H9 (cell line): ENCODE measurements around the gene ZGRF1. TPM values are rescaled to one million over a fixed set of nuclear protein-coding genes. Genes with fewer than 3 reads are reported as not detected.

Experiments used
- DNase-seq: peaks from one replicate; pipeline ENCODE4 v3.0.0-alpha.2; 2017
- H2AFZ ChIP-seq: one replicate; pipeline ENCODE4 v1.6.1; 2013; ENCODE audit warnings: mild to moderate bottlenecking, low read length, control low read depth, moderate library complexity
- H2AK5ac ChIP-seq: 2 replicates; pipeline ENCODE4 v1.6.1; 2013; ENCODE audit warnings: low read length, control low read depth, mixed read lengths; ENCODE audit not compliant: insufficient read length
- H2BK120ac ChIP-seq: one replicate; pipeline ENCODE4 v1.6.1; 2013; ENCODE audit warnings: low read depth, mild to moderate bottlenecking, low read length, control low read depth, inconsistent platforms; ENCODE audit not compliant: poor library complexity, severe bottlenecking
- H2BK12ac ChIP-seq: 2 replicates; pipeline ENCODE4 v1.6.1; 2013; ENCODE audit warnings: low read length, control low read depth, mixed read lengths, low read depth; ENCODE audit not compliant: insufficient read length
- H2BK15ac ChIP-seq: 2 replicates; pipeline ENCODE4 v1.6.1; 2013; ENCODE audit warnings: low read depth, low read length, control low read depth
- H2BK20ac ChIP-seq: one replicate; pipeline ENCODE4 v1.6.1; 2013; ENCODE audit warnings: low read depth, mild to moderate bottlenecking, low read length, control low read depth, inconsistent platforms; ENCODE audit not compliant: poor library complexity, severe bottlenecking
- H2BK5ac ChIP-seq: 2 replicates; pipeline ENCODE4 v1.6.1; 2013; ENCODE audit warnings: low read length, control low read depth, mixed read lengths; ENCODE audit not compliant: insufficient read length
- H3K14ac ChIP-seq: 2 replicates; pipeline ENCODE4 v1.6.1; 2013; ENCODE audit warnings: low read length, control low read depth; ENCODE audit not compliant: insufficient read depth
- H3K18ac ChIP-seq: 2 replicates; pipeline ENCODE4 v1.6.1; 2013; ENCODE audit warnings: low read depth, mild to moderate bottlenecking, mixed read lengths, low read length, control low read depth; ENCODE audit not compliant: insufficient read length
- H3K23ac ChIP-seq: 2 replicates; pipeline ENCODE4 v1.6.1; 2013; ENCODE audit warnings: low read length, control low read depth, mixed read lengths, low read depth; ENCODE audit not compliant: insufficient read length
- H3K23me2 ChIP-seq: 2 replicates; pipeline ENCODE4 v1.6.1; 2013; ENCODE audit warnings: low read depth, mild to moderate bottlenecking, mixed read lengths, low read length, control low read depth; ENCODE audit not compliant: insufficient read length, poor library complexity, severe bottlenecking
- H3K27ac ChIP-seq: 2 replicates; pipeline ENCODE4 v1.5.1; 2013; ENCODE audit warnings: low read length, control low read depth, mixed read lengths, low read depth; ENCODE audit not compliant: insufficient read length
- H3K27me3 ChIP-seq: 2 replicates; pipeline ENCODE4 v1.6.1; 2013; ENCODE audit warnings: low read length, control low read depth, inconsistent platforms; ENCODE audit not compliant: insufficient read depth
- H3K4ac ChIP-seq: 2 replicates; pipeline ENCODE4 v1.6.1; 2013; ENCODE audit warnings: low read depth, mild to moderate bottlenecking, control low read depth, inconsistent platforms, low read length, moderate library complexity
- H3K4me1 ChIP-seq: 2 replicates; pipeline ENCODE4 v1.6.1; 2013; ENCODE audit warnings: low read length, control low read depth, inconsistent platforms; ENCODE audit not compliant: insufficient read depth
- H3K4me2 ChIP-seq: 2 replicates; pipeline ENCODE4 v1.6.1; 2013; ENCODE audit warnings: low read length, control low read depth, mixed read lengths; ENCODE audit not compliant: insufficient read length, insufficient read depth
- H3K56ac ChIP-seq: 2 replicates; pipeline ENCODE4 v1.6.1; 2013; ENCODE audit warnings: low read depth, mild to moderate bottlenecking, mixed read lengths, low read length, control low read depth; ENCODE audit not compliant: insufficient read length
- H3K79me1 ChIP-seq: 2 replicates; pipeline ENCODE4 v1.6.1; 2013; ENCODE audit warnings: low read depth, mild to moderate bottlenecking, moderate library complexity, low read length, control low read depth, inconsistent platforms; ENCODE audit not compliant: insufficient read depth, poor library complexity, severe bottlenecking
- H3K79me2 ChIP-seq: 2 replicates; pipeline ENCODE4 v1.6.1; 2013; ENCODE audit warnings: low read length, control low read depth, inconsistent platforms; ENCODE audit not compliant: insufficient read depth
- H3K9ac ChIP-seq: 2 replicates; pipeline ENCODE4 v1.6.1; 2013; ENCODE audit warnings: low read length, control low read depth, mixed read lengths; ENCODE audit not compliant: insufficient read length; ENCODE audit errors: extremely low read depth
- H3K9me3 ChIP-seq: one replicate; pipeline ENCODE4 v1.6.1; 2013; ENCODE audit warnings: low read depth, low read length, inconsistent platforms; ENCODE audit not compliant: control insufficient read depth
- H3T11ph ChIP-seq: one replicate; pipeline ENCODE4 v1.6.1; 2013; ENCODE audit warnings: mild to moderate bottlenecking, low read length, control low read depth, inconsistent platforms
- H4K20me1 ChIP-seq: one replicate; pipeline ENCODE4 v1.6.1; 2013; ENCODE audit not compliant: control insufficient read depth, insufficient read length, insufficient read depth
- H4K5ac ChIP-seq: 2 replicates; pipeline ENCODE4 v1.6.1; 2013; ENCODE audit warnings: low read depth, mild to moderate bottlenecking, mixed read lengths, low read length, control low read depth; ENCODE audit not compliant: insufficient read length
- H4K8ac ChIP-seq: replicated peaks from 2 replicates; pipeline ENCODE4 v1.6.1; 2013; ENCODE audit warnings: low read length, control low read depth, mixed read lengths, low read depth; ENCODE audit not compliant: insufficient read length
- H4K91ac ChIP-seq: 2 replicates; pipeline ENCODE4 v1.6.1; 2013; ENCODE audit warnings: low read depth, mild to moderate bottlenecking, moderate library complexity, mixed read lengths, low read length, control low read depth; ENCODE audit not compliant: insufficient read length
- H3K27ac Mint-ChIP-seq, 3 experiments: 2 replicates in 2 of 3; 3 replicates in 1 of 3; pipeline ENCODE4 v1.8.0; 2020 to 2021; ENCODE audit warnings: mixed read lengths in 3 of 3, mild to moderate bottlenecking in 1 of 3, moderate library complexity in 1 of 3
- H3K27me3 Mint-ChIP-seq: 2 replicates; pipeline ENCODE4 v1.8.0; 2021; ENCODE audit warnings: low read depth, mild to moderate bottlenecking, moderate library complexity, mixed read lengths
- H3K36me3 Mint-ChIP-seq, 3 experiments: 2 replicates in 2 of 3; 3 replicates in 1 of 3; pipeline ENCODE4 v1.8.0; 2020 to 2021; ENCODE audit warnings: low read depth in 3 of 3, mixed read lengths in 3 of 3; ENCODE audit not compliant: insufficient read depth in 1 of 3
- H3K4me1 Mint-ChIP-seq, 2 experiments: 2 replicates each; pipeline ENCODE4 v1.8.0; 2020; ENCODE audit warnings: mixed read lengths in 2 of 2
- H3K4me3 Mint-ChIP-seq, 2 experiments: 2 replicates in 1 of 2; 3 replicates in 1 of 2; pipeline ENCODE4 v1.8.0; 2020 to 2021; ENCODE audit warnings: mild to moderate bottlenecking in 2 of 2, mixed read lengths in 2 of 2, moderate library complexity in 1 of 2
- H3K9me3 Mint-ChIP-seq, 2 experiments: 2 replicates in 1 of 2; 3 replicates in 1 of 2; pipeline ENCODE4 v1.8.0; 2020; ENCODE audit warnings: mild to moderate bottlenecking in 2 of 2, mixed read lengths in 2 of 2, moderate library complexity in 1 of 2
- CTCF ChIP-seq: fragments of 200-600 bp; sonication (generic); conservative IDR thresholded peaks from 3 replicates; pipeline ENCODE4 v1.8.0; 2021; ENCODE audit warnings: antibody characterized with exemption, mild to moderate bottlenecking
- WGBS: extraction: QIAGEN DNeasy Blood & Tissue Kit; methylation state at CpG from one replicate; pipeline ENCODE4 v1.1.7; 2013; ENCODE audit warnings: missing lambda C conversion rate, low lambda C conversion rate, mixed read lengths; ENCODE audit not compliant: insufficient read length; ENCODE audit errors: extremely low coverage; 5-methylcytosine and 5-hydroxymethylcytosine counted together
- total RNA-seq: library from RNA; stranded (reverse); gene quantifications from 2 replicates; pipeline ENCODE4 v1.2.1, GENCODE V29; 2021

ZGRF1 gene
- total RNA-seq, 1 experiment from 2014 or later, result 38.3 TPM

DNA sequence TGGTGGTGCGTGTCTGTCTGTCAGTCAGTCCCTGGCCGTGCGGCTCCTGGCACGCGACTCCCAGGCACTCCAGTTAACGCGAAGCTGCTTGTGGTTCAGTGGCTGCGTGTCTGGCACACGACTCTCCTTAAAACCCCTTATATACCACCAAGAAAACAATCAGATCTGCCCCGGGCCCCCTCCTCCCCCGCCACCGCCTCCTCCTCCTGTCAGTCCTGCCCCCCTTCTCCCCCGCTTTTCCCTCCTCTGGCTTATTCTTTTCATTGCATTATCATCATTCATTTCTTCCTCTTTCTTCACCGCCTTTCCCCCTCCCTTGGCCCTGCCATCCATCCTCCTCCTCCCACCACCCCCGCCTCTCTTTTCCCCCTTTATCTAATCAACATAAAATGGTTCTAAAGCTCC, 120.6 kb downstream of the ZGRF1 start, which contains the start of gene NEUROG2:
NEUROG2 (minus strand) TSS at position 115 of the 405 bp plus-strand sequence. CDS start 705 bp downstream, outside the sequence.
- Histone ChIP-seq H3K18ac (no peak within 1 kb of the TSS), H3T11ph (no peak within 1 kb of the TSS), H4K5ac (no peak within 1 kb of the TSS), H3K9ac (no peak within 1 kb of the TSS), H2AFZ (no peak within 1 kb of the TSS), H4K91ac (no peak within 1 kb of the TSS), H3K23ac (no peak within 1 kb of the TSS), H2BK120ac (no peak within 1 kb of the TSS), H3K14ac (no peak within 1 kb of the TSS), H2BK20ac (no peak within 1 kb of the TSS), H3K79me2 (no peaks in the 10 kb centered on the region), H3K4ac (no peak within 1 kb of the TSS), H3K56ac (no peak within 1 kb of the TSS), H3K9me3 (no peaks in the 10 kb centered on the region), H3K4me1 (0 out of 2 replicates have a peak, but pooled peaks cover 5% of the 10 kb centered on the region), H3K27me3 (peaks cover 91% of the 10 kb centered on the region), H2BK12ac (no peak within 1 kb of the TSS), H3K23me2 (peaks cover 34% of the 10 kb centered on the region), H3K4me2 (peak within 1 kb of the TSS; percentile 88), H3K79me1 (no peaks in the 10 kb centered on the region), H3K27ac (no peak within 1 kb of the TSS), H2AK5ac (no peak within 1 kb of the TSS), H2BK15ac (no peak within 1 kb of the TSS), H4K8ac (no peak within 1 kb of the TSS), H4K20me1 (no peaks in the 10 kb centered on the region), H2BK5ac (no peak within 1 kb of the TSS)
- H3K36me3 Mint-ChIP-seq, result peaks cover 0 to 4% (median 0%) of the 10 kb centered on the region in 3 experiments; a peak in 2 of 7 replicates
- H3K4me3 Mint-ChIP-seq, result peak within 1 kb of the TSS; percentile 71 to 90
- no CpG with 5 or more reads among the region's 15 CpGs for WGBS
- peaks cover 6 to 18% of the 10 kb centered on the region in 2 experiments; a peak in 3 of 5 replicates for H3K9me3 Mint-ChIP-seq
- peak within 1 kb of the TSS in 1 of 3 experiments; percentile 62; a peak in 3 of 7 replicates for H3K27ac Mint-ChIP-seq
- H3K27me3 Mint-ChIP-seq, result peaks cover 99% of the 10 kb centered on the region
- TF ChIP-seq CTCF, result no peak
- H3K4me1 Mint-ChIP-seq, result peaks cover 47 to 68% of the 10 kb centered on the region in 2 experiments
- DNase-seq, result no peak
